ENCODE measurements around the gene TBPL1. TPM values are rescaled to one million over a fixed set of nuclear protein-coding genes. Genes with fewer than 3 reads are reported as not detected.

Gene TBPL1
- total and polyA plus RNA-seq, 4 donors: 20.1 to 28.5 (median 21.5) TPM

GRCh38 chr6:133957227-133957626 lies 4.2 kb downstream of the TBPL1 start:
- intact Hi-C loops (cut with DNase I): no loop called here
- ATAC-seq (ENCODE audit: low FRiP score) (no peak), DNase-seq (no peak)
- Histone ChIP-seq H3K27me3 (ENCODE audit: control insufficient read depth in 1 of 2, insufficient read depth in 2 of 2, low read length in 1 of 2) (no peaks in the 10 kb centered on the region), H3K27ac (ENCODE audit: low read depth in 1 of 2, low read length in 2 of 2) (no peak overlapping the region), H3K9me3 (ENCODE audit: control insufficient read depth, low read length) (no peaks in the 10 kb centered on the region), H3K36me3 (ENCODE audit: control insufficient read depth in 1 of 2, insufficient read depth in 2 of 2, low read length in 1 of 2) (no peaks in the 10 kb centered on the region), H3K4me3 (ENCODE audit: low read length in 2 of 2) (no peak overlapping the region), H3K4me1 (ENCODE audit: control insufficient read depth in 1 of 2, insufficient read depth in 2 of 2, low read length in 2 of 2) (peaks cover 5 to 8% of the 10 kb centered on the region in 2 donors)
- WGBS, 2 donors: 77 to 82% methylated on average over 4 of the region's 4 CpGs

- no peaks in the 10 kb centered on the region for H3K9me3 ChIP-seq (ENCODE audit: control insufficient read depth, low read length)
- no peaks in the 10 kb centered on the region for H3K27me3 ChIP-seq (ENCODE audit: control insufficient read depth in 1 of 2, insufficient read depth in 2 of 2, low read length in 1 of 2)
- ATAC-seq (ENCODE audit: low FRiP score) (no peak), DNase-seq (no peak)
- H3K27ac ChIP-seq (ENCODE audit: low read depth in 1 of 2, low read length in 2 of 2): no peak overlapping the region
- H3K4me1 ChIP-seq (ENCODE audit: control insufficient read depth in 1 of 2, insufficient read depth in 2 of 2, low read length in 2 of 2): peaks cover 5 to 8% of the 10 kb centered on the region in 2 donors
- no peak overlapping the region for H3K4me3 ChIP-seq (ENCODE audit: low read length in 2 of 2)
- no peaks in the 10 kb centered on the region for H3K36me3 ChIP-seq (ENCODE audit: control insufficient read depth in 1 of 2, insufficient read depth in 2 of 2, low read length in 1 of 2)
- intact Hi-C loops (cut with DNase I): no loop called here
- WGBS, 2 donors: 80 to 81% methylated on average over 2 of the region's 2 CpGs
Measured at GRCh38 chr6:133957780-133958242, 4.8 kb downstream of the TBPL1 start.

DNA sequence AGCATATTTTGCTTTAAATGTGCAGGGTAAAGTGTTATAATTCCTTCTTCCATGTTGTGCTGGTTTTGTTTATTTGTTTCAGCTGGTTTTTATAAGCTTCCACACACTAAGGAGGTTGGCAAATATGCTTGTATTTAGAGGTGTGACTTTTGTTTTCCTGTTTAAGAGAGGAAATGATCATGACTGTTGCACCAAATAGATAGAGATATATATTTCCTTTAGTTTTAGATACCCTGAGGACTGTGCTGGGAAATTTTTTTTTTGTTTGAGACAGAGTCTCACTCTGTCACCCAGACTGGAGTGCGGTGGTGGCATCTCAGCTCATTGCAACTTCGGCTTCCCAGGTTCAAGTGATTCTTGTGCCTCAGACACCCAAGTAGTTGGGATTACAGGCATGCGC lies 5.8 kb downstream of the TBPL1 start:
- no peak for DNase-seq
- 94 to 95% methylated on average over 3 of the region's 3 CpGs for WGBS, 2 donors
- Histone ChIP-seq H3K36me3 (ENCODE audit: control insufficient read depth in 1 of 2, insufficient read depth in 2 of 2, low read length in 1 of 2) (no peaks in the 10 kb centered on the region), H3K27me3 (ENCODE audit: control insufficient read depth in 1 of 2, insufficient read depth in 2 of 2, low read length in 1 of 2) (no peaks in the 10 kb centered on the region), H3K9me3 (ENCODE audit: control insufficient read depth, low read length) (no peaks in the 10 kb centered on the region), H3K27ac (ENCODE audit: low read depth in 1 of 2, low read length in 2 of 2) (no peak overlapping the region), H3K4me3 (ENCODE audit: low read length in 2 of 2) (no peak overlapping the region), H3K4me1 (ENCODE audit: control insufficient read depth in 1 of 2, insufficient read depth in 2 of 2, low read length in 2 of 2) (peaks cover 5 to 8% of the 10 kb centered on the region in 2 donors)
- no peak for ATAC-seq (ENCODE audit: low FRiP score)
- intact Hi-C loops (cut with DNase I): no loop called here

GRCh38 chr6:133959667-133960368 lies 6.8 kb downstream of the TBPL1 start:
- intact Hi-C loops (cut with DNase I): no loop called here
- DNase-seq (no peak), ATAC-seq (ENCODE audit: low FRiP score) (no peak)
- 88 to 93% methylated on average over 4 of the region's 4 CpGs for WGBS, 2 donors
- H3K4me1 ChIP-seq (ENCODE audit: control insufficient read depth in 1 of 2, insufficient read depth in 2 of 2, low read length in 2 of 2): peaks cover 3 to 5% of the 10 kb centered on the region in 2 donors
- H3K36me3 ChIP-seq (ENCODE audit: control insufficient read depth in 1 of 2, insufficient read depth in 2 of 2, low read length in 1 of 2): no peaks in the 10 kb centered on the region
- H3K9me3 ChIP-seq (ENCODE audit: control insufficient read depth, low read length): no peaks in the 10 kb centered on the region
- H3K4me3 ChIP-seq (ENCODE audit: low read length in 2 of 2): no peak overlapping the region
- no peaks in the 10 kb centered on the region for H3K27me3 ChIP-seq (ENCODE audit: control insufficient read depth in 1 of 2, insufficient read depth in 2 of 2, low read length in 1 of 2)
- H3K27ac ChIP-seq (ENCODE audit: low read depth in 1 of 2, low read length in 2 of 2): no peak overlapping the region

- H3K27ac ChIP-seq (ENCODE audit: low read depth in 1 of 2, low read length in 2 of 2): no peak overlapping the region
- ATAC-seq (ENCODE audit: low FRiP score) (no peak), DNase-seq (no peak)
- peaks cover 0 to 3% of the 10 kb centered on the region in 2 donors for H3K4me1 ChIP-seq (ENCODE audit: control insufficient read depth in 1 of 2, insufficient read depth in 2 of 2, low read length in 2 of 2)
- H3K27me3 ChIP-seq (ENCODE audit: control insufficient read depth in 1 of 2, insufficient read depth in 2 of 2, low read length in 1 of 2): no peaks in the 10 kb centered on the region
- no peaks in the 10 kb centered on the region for H3K36me3 ChIP-seq (ENCODE audit: control insufficient read depth in 1 of 2, insufficient read depth in 2 of 2, low read length in 1 of 2)
- intact Hi-C loops (cut with DNase I): no loop called here
- H3K4me3 ChIP-seq (ENCODE audit: low read length in 2 of 2): no peak overlapping the region
- WGBS, 2 donors: 94 to 95% methylated on average over 7 of the region's 7 CpGs
- H3K9me3 ChIP-seq (ENCODE audit: control insufficient read depth, low read length): no peaks in the 10 kb centered on the region
Measured at GRCh38 chr6:133961831-133962230, 8.8 kb downstream of the TBPL1 start.

GRCh38 chr6:133964052-133964451 lies 11.0 kb downstream of the TBPL1 start:
- Histone ChIP-seq H3K9me3 (ENCODE audit: control insufficient read depth, low read length) (no peaks in the 10 kb centered on the region), H3K4me1 (ENCODE audit: control insufficient read depth in 1 of 2, insufficient read depth in 2 of 2, low read length in 2 of 2) (peaks cover 0 to 3% of the 10 kb centered on the region in 2 donors), H3K4me3 (ENCODE audit: low read length in 2 of 2) (no peak overlapping the region), H3K36me3 (ENCODE audit: control insufficient read depth in 1 of 2, insufficient read depth in 2 of 2, low read length in 1 of 2) (no peaks in the 10 kb centered on the region), H3K27ac (ENCODE audit: low read depth in 1 of 2, low read length in 2 of 2) (no peak overlapping the region), H3K27me3 (ENCODE audit: control insufficient read depth in 1 of 2, insufficient read depth in 2 of 2, low read length in 1 of 2) (no peaks in the 10 kb centered on the region)
- DNase-seq (no peak), ATAC-seq (ENCODE audit: low FRiP score) (no peak)
- intact Hi-C loops (cut with DNase I): no loop called here
- WGBS, 2 donors: 28 to 41% methylated on average over 1 of the region's 1 CpG

GRCh38 chr6:133964702-133965101 lies 11.7 kb downstream of the TBPL1 start:
- 89 to 90% methylated on average over 4 of the region's 4 CpGs for WGBS, 2 donors
- ATAC-seq (ENCODE audit: low FRiP score): no peak
- intact Hi-C loops (cut with DNase I): no loop called here

DNA sequence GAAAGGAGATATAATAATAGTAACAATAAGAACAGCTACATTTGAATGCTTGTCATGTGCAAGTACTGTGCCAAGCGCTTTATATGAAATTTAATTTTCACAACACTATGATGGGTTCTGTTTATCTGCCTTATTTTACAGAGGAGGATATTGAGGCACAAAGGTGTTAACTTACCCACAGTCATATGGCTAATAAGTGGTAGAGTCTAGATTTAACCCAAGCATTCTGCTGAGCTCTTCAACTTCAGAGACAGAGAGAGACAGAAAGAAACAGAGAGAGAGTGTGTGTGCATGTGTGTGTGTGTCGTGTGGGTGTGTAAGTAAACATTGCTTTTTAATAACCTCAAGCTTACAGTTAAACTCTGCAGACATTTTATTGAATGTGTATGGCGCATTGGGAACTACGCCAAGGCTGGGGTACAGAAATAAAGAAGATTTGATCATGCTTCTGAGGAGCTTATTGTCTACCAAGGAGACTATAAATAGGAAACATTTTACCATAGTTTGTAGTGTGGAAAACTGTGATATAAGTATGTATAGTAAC lies 12.9 kb downstream of the TBPL1 start:
- ATAC-seq (ENCODE audit: low FRiP score) (no peak), DNase-seq (no peak)
- Histone ChIP-seq H3K4me1 (ENCODE audit: control insufficient read depth in 1 of 2, insufficient read depth in 2 of 2, low read length in 2 of 2) (peaks cover 0 to 2% of the 10 kb centered on the region in 2 donors), H3K9me3 (ENCODE audit: control insufficient read depth, low read length) (no peaks in the 10 kb centered on the region), H3K27ac (ENCODE audit: low read depth in 1 of 2, low read length in 2 of 2) (no peak overlapping the region), H3K36me3 (ENCODE audit: control insufficient read depth in 1 of 2, insufficient read depth in 2 of 2, low read length in 1 of 2) (no peaks in the 10 kb centered on the region), H3K27me3 (ENCODE audit: control insufficient read depth in 1 of 2, insufficient read depth in 2 of 2, low read length in 1 of 2) (no peaks in the 10 kb centered on the region), H3K4me3 (ENCODE audit: low read length in 2 of 2) (no peak overlapping the region)
- 93 to 94% methylated on average over 4 of the region's 4 CpGs for WGBS, 2 donors
- intact Hi-C loops (cut with DNase I): no loop called here

More at GRCh38 chr6:133964702-133965101, 11.7 kb downstream of the TBPL1 start:
- Histone ChIP-seq H3K9me3 (ENCODE audit: control insufficient read depth, low read length) (no peaks in the 10 kb centered on the region), H3K4me3 (ENCODE audit: low read length in 2 of 2) (no peak overlapping the region), H3K4me1 (ENCODE audit: control insufficient read depth in 1 of 2, insufficient read depth in 2 of 2, low read length in 2 of 2) (peaks cover 0 to 5% of the 10 kb centered on the region in 2 donors), H3K36me3 (ENCODE audit: control insufficient read depth in 1 of 2, insufficient read depth in 2 of 2, low read length in 1 of 2) (no peaks in the 10 kb centered on the region), H3K27me3 (ENCODE audit: control insufficient read depth in 1 of 2, insufficient read depth in 2 of 2, low read length in 1 of 2) (no peaks in the 10 kb centered on the region), H3K27ac (ENCODE audit: low read depth in 1 of 2, low read length in 2 of 2) (no peak overlapping the region)
- DNase-seq: no peak
